NCI-H1417 (cell line): ENCODE measurements around the gene SACS.

Source experiments
- DNase-seq, 3 experiments: peaks; one replicate each; lab custom pipeline; 2025; lab: John Stamatoyannopoulos, UW

Gene SACS

DNA sequence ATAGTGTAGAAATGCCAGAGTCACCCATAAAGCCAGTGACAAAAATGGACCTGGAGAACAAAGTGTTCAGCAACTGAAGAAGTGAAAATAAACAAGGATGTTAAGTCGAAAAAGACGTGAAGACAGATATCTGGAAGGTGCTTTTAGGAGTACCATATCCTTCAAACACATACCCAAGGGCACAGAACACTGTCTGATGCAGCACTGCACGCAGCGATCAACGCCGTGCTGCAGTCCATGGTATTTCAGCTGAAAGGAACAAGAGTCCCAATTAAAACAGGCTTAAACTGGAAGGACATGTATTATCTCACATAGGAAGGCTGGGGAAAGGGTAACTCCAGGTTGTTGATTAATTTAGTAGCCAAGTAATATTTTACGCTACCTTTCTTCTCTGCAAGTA lies 144.5 kb downstream of the SACS start:
- no peak for DNase-seq

DNA sequence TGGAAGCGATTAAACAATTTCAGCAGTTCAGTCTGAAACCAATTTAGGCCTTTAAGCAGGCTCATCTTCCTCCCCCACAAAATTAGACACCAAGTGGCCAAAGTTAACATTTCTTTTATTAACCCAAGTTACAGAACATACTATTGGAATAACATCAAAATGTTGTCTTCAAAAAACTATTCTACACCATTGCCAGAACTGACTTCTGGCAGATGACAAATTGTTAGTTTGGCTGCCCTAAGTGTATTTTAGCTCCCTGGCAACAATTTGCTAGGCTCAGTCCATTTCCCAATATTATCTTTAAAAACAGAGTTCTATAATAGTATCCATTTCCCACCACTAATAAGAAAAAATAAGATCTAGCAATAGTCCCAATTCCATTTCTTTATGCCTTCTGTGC lies 144.9 kb downstream of the SACS start:
- DNase-seq: no peak

DNA sequence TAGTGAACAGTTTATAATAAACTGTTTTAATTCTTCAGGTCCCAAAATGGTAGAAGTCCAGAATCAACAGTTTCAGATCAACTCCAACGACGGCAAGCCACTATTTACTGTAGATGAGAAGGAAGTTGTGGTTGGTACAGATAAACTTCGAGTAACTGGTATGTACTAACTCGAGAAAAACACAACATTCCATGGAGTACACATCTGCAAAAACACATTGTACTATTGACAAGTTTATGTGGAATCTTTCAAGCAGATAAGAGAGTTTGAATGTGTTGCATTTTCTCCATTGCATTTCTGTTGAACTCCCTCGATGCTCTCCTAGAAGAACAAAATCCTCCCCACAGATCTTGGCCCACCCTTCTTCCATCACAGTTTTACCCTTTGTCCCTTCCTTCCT lies 154.2 kb downstream of the SACS start:
- DNase-seq: no peak
